HG03442 (cell line): ENCODE data around the gene FKBP6.
"Not testable (repeated sequence)": the region's sequence is repeated elsewhere in the genome, so short reads cannot be mapped to it uniquely, and the experiment has no call there.

Experiments used
- ATAC-seq: cut with Tn5 transposase; IDR thresholded peaks from one replicate; pipeline ENCODE4 v1.9.1; 2021; ENCODE audit warnings: mild to moderate bottlenecking, moderate library complexity; ENCODE audit not compliant: unreplicated experiment

The FKBP6 gene

GRCh38 chr7:73323434-73324080 lies 4.4 kb upstream of the FKBP6 start:
- ATAC-seq = not testable (repeated sequence)

- peak; percentile 66 for ATAC-seq
Observed at GRCh38 chr7:73324081-73324845, 3.7 kb upstream of the FKBP6 start.

DNA sequence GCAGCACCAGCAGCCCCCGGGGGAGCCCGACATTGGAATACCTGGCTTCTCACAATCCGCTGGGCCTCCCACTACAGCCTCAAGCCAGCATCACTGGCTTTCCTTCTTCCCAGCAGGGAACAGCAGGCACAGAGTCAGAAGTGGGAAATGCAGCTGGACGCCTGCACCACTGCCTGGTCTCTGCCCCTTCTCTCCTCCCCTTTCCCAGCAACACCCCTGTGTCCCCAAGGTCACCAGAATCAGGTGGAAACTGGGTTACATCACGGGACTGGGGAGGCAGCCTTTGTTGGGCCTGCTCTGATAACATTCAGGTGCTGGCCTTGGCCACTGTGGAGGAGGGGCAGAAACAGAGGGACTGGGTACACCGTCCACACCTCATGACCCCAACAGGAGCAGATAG lies 2.5 kb upstream of the FKBP6 start:
- ATAC-seq = not testable (repeated sequence)

GRCh38 chr7:73327449-73327848 lies 512 bp upstream of the FKBP6 start:
- ATAC-seq = not testable (repeated sequence)

DNA sequence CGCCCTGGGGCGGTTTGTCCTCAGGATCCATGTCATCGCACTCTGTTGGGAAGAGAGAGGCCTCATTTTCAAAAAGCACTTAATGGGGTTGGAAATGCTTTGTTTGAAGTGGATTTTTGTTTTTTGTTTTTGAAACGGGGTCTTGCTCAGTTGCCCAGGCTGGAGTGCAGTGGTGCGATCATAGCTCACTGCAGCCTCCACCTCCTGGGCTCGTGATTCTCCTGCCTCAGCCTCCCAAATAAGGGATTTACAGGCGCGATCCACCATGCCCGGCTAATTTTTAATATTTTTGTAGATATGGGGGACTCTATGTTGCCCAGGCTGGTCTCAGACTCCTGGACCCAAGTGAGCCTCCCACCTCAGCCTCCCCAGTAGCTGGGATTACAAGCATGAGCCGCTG lies 735 bp downstream of the FKBP6 start:
- no peak for ATAC-seq

DNA sequence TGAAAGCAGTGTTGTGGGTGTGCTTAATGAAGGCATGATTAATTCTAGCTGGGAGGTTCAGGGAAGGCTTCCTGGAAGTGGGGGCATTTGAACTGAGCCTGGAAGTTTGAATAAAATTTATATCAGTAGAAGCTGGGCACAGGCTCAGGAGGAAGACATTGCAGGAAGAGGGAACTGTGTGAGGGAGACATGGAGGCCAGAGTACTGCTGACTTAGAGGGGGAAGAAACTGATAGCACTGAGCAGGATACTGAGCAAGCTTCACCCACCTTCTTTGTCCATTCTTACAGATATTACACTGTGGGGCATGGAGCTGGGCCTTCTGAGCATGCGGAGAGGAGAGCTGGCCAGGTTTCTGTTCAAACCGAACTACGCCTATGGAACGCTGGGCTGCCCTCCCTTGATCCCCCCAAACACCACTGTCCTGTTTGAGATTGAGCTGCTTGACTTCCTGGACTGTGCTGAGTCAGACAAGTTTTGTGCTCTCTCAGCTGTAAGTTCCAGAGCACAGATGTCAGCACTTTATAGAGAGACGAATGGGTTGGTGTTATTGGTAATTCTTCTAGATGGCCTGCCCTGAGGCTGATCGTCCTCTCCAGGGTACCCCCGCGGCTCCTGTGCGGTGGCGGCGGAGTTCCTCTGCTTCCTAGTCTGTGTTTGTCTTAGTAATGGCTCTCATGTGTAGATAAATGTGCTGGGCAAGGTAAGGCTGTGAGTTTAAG lies 2.1 kb downstream of the FKBP6 start:
- ATAC-seq = no peak

DNA sequence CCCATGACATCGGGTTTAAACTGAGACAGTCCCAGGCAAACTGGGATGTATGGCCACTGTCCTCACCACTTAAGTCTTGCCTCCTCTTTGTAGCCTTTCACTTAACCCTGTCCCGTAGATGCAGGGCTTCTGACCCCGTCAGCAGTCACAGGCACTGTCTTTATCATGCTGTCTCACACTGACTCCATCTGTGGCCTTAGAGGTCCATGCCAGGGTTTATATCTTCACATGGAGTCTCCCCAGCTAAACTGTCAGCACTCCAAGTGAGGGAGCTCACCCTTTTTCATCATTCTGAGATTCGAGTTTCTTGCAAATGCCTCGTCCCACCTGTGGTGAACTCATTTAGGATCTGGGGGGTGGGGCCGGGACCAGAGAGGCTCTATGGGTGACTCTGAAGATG lies 2.8 kb downstream of the FKBP6 start:
- ATAC-seq = no peak

DNA sequence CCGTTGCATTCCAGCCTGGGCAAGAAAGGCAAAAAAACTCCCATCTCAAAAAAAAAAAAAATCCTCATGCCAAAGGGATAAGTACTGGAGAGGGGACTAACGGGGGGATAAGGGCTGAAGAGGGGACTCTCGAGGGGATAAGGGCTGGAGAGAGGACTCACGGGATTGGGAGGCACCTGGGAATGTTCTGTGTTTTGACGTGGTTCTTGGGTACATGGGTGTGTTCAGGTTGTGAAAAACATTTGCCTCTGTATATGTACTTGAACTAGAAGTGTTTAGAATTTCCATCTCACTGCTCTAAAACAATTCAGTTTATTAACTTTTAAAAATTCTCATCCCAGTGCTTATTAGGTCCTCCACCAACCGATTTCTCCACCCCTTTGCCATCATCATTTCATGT lies 4.5 kb downstream of the FKBP6 start:
- no peak for ATAC-seq

DNA sequence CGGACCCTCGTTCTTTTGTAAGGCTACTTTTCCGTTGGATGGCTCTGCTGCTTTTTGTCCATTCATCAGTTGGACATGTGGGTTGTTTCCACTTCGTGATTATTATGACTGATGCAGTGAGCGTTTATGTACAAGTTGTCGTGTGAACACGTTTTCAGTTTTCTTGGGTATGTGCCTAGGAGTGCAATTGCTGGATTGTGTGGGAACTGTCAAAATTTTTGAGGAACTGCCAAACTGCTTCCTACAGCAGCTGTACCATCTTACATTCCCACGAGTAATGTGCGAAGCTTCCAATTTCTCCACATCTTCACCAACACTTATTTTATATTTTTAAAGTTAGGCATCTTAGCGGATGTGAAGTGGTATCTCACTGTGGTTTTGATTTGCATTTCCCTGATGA lies 10.4 kb downstream of the FKBP6 start:
- no peak for ATAC-seq

DNA sequence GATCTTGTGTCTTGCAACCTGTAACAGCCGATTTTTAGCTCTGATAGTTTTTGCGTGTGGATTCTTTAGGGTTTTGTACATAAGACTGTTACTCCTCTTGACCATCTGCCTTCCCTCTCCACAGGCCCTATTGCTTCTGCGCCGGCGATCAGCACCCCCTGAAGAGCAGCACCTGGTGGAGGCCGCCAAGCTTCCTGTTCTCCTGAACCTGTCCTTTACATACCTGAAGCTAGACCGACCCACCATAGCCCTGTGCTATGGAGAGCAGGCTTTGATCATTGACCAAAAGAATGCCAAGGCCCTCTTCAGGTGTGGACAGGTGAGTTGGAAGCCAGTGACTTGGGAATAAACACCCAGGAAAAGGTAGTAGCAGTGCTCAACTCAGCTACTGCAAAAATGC lies 12.6 kb downstream of the FKBP6 start:
- no peak for ATAC-seq

DNA sequence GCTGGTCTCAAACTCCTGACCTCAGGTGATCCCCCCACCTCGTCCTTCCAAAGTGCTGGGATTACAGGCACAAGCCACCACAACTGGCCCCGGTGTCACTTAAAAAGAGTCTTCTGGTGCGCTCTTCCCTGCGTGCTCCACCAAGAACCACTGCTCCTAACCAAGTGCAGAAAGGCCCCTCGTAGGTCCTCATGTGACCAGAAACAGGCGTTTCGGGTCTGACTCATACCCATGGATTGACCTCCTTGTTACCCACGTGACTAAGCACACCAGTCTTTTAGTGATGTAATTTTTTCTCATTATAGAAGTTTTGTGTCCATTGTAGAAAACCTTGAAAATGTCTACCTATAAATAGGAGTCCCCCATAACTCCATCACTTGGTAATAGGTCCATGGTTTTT lies 13.9 kb downstream of the FKBP6 start:
- peak; percentile 50 for ATAC-seq

GRCh38 chr7:73342645-73343044 lies 14.7 kb downstream of the FKBP6 start:
- no peak for ATAC-seq

DNA sequence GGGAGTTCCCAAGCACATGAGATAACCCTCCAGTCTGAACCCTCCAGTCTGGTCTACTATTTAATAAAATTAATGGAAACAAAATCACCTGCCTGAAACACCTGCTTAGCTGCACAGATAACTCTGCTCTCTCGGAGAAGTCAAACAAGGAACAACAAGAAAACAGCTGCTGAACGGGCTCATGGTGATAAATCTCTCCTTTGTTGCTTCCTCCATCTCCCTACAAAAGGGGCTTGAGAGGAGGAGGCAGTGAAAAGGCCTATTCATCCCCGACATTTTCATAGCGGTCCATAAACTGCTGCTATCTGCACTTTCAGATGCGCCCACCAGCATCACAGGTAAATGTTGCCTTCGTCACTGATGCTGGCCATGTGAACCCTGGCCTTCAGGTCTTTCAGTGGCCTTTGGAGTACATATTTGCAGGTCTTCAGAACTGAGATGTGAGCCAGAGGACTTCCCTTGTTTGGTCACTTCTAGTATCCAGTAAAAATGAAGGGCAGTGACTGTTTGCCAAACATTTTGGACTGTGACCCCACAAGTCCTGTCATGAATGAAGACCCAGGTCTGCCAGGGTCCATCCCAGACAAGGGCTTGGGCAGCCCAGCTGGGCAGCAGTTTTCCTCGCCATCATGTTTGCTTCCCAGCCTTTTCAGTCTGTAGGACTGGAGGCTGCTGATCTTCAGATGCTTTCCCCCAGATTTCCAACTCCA lies 15.9 kb downstream of the FKBP6 start:
- no peak for ATAC-seq

- no peak for ATAC-seq
Observed at GRCh38 chr7:73345538-73345937, 17.6 kb downstream of the FKBP6 start.

DNA sequence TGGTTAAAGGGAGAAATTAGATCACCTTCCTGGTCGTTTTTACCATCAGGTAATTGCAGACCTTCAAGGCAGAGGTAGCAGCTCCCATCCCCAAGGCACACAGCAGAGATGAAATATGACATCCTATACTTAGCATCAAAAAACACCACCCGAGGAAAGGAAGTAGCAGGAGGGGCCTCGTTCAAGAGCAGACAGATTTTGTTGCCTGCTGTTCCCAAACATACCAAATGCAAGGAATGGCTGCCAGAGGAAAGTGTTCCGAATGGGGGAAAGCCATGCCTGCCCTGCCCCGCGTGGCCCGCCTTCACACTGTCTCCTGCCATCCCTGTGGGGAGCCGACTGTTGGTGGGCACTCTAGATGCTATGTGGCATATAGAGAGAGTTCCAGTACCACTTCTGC lies 18.0 kb downstream of the FKBP6 start:
- ATAC-seq = no peak

GRCh38 chr7:73349763-73350162 lies 21.8 kb downstream of the FKBP6 start:
- ATAC-seq = no peak

- ATAC-seq = no peak
Observed at GRCh38 chr7:73350306-73351068, 22.5 kb downstream of the FKBP6 start.

DNA sequence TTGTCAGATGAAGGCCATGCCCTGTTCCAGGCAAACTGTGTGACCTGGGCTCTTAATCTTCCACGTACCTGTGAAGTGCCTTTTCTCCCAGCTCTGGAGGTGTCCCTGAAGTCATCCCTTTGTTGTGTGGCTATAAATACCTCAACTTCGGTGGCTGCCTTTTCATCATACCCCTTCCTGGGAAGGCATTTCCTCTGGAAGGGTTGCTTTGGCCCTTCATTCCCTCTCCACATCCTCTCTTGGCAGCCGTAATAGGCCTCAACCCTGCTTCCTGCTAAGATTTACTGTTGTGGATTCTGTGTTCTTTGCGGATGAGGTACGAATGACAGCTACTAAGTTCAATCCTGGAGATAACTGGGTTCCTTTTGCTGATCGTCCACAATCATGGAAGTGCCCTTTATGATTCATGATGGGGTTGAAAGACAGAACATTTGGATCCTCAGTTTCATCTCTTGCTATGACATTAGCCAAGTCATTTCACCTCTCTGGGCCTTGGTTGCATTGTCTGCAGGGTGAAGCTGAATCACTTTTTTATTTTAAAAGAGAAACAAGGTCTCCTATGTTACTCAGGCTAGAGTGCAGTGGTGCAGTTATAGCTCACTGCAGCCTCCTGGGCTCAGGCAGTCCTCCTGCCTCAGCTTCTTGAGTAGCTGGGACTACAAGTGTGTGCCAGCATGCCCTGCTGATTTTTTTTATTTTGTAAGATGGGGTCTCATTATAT lies 23.6 kb downstream of the FKBP6 start:
- no peak for ATAC-seq

- no peak for ATAC-seq
Observed at GRCh38 chr7:73352784-73353183, 24.8 kb downstream of the FKBP6 start.

DNA sequence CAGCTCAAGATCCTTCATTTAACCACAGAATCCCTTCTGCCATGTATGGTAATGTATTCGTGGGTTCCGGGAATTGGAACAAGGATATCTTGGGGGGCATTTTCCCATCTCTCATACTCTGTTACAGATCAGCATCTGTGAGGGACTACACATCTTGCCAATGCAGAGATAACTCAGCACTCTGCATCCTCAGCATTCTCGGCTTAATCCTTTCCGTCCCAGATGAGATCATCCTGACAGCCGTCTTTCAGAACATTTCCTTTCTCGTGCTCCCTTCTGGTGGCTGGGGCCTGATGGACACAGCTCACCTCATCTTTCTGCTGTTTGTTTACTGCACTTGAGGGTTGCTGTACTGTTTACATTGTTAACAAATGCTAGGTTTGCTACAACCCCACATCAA lies 25.3 kb downstream of the FKBP6 start:
- no peak for ATAC-seq
